ENCODE results near the gene RAB3IL1. TPM values are rescaled to one million over a fixed set of nuclear protein-coding genes. Genes with fewer than 3 reads are reported as not detected.

Gene RAB3IL1
- total and polyA plus RNA-seq, 2 of the 13 experiments (the other 11 are each of a cell fraction or from before 2014, with no cell fraction given): 1.2 to 2.0 TPM

DNA sequence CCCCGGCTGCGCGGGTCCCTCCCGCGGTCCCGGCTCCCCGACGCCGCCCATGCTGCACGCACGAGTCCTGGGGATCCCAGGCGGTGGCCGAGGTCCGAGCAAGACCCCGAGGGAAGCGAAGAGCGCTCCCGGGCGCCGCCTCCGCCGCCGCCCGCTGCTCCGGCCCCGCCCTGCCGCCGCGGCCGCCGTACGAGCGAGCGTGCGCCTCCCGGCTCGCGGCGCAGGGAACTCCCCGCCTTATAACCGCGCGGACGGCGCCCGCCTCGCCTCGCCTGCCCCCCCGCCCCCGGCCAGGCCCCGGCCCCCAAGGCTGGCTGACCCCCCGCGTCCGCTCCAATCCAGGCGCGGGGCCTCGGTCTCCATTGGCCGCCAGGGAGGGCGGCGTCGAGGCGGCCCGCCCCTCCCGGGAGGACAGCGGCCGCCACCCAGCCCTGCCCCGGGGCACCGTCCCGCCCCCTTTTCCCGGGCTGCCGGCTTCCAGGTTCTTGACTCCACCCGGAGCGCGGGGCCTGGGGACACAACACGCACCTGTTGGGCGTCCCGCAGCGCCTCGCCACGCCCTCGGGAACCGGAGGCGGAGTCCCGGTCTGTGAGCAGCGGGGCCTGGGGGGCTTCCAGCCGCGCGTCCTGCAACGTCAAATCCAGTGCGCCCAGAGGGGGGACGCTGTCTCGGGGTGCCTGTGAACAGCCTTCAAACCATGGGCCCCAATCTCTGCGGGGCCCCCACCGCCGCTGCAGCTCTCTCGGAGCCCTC lies 25.9 kb downstream of the RAB3IL1 start, which contains the start of gene FADS3 (continued):
- TF ChIP-seq ZBTB3 (CRISPR knock-in tag; IDR thresholded peaks at IDR 0.05; ENCODE audit: borderline replicate concordance, low read depth): no peak
- TF ChIP-seq ZNF772 (CRISPR knock-in tag; IDR thresholded peaks at IDR 0.05): no peak
- TF ChIP-seq, protein P1, sequence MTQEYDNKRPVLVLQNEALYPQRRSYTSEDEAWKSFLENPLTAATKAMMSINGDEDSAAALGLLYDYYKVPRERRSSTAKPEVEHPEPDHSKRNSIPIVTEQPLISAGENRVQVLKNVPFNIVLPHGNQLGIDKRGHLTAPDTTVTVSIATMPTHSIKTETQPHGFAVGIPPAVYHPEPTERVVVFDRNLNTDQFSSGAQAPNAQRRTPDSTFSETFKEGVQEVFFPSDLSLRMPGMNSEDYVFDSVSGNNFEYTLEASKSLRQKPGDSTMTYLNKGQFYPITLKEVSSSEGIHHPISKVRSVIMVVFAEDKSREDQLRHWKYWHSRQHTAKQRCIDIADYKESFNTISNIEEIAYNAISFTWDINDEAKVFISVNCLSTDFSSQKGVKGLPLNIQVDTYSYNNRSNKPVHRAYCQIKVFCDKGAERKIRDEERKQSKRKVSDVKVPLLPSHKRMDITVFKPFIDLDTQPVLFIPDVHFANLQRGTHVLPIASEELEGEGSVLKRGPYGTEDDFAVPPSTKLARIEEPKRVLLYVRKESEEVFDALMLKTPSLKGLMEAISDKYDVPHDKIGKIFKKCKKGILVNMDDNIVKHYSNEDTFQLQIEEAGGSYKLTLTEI (CRISPR knock-in tag; conservative IDR thresholded peaks at IDR 0.05): no peak
- peak; percentile 2; the same call in 1 of the 3 replicates for TF ChIP-seq MXI1 (IDR thresholded peaks at IDR 0.05; ENCODE audit: borderline replicate concordance, low read depth, low read length)
- peak; percentile 52; the same call in 1 of the 2 replicates for TF ChIP-seq SP5 (CRISPR knock-in tag; IDR thresholded peaks at IDR 0.05; ENCODE audit: borderline replicate concordance, low read depth)
- no peak for TF ChIP-seq ZBTB21 (CRISPR knock-in tag; IDR thresholded peaks at IDR 0.05)
- TF ChIP-seq YEATS4 (CRISPR knock-in tag; IDR thresholded peaks at IDR 0.05; ENCODE audit: borderline replicate concordance): peak; percentile 39; the same call in 1 of the 2 replicates
- TF ChIP-seq RFXANK (CRISPR knock-in tag; IDR thresholded peaks at IDR 0.05): no peak
- peak; percentile 14; the same call in 1 of the 2 replicates for TF ChIP-seq KAT8 (CRISPR knock-in tag; IDR thresholded peaks at IDR 0.05)
- no peak for TF ChIP-seq SMAD1 (CRISPR knock-in tag; IDR thresholded peaks at IDR 0.05; ENCODE audit: borderline replicate concordance, low read depth)
- TF ChIP-seq MTF2 (CRISPR knock-in tag; IDR thresholded peaks at IDR 0.05; ENCODE audit: borderline replicate concordance): no peak
- TF ChIP-seq, protein P2, sequence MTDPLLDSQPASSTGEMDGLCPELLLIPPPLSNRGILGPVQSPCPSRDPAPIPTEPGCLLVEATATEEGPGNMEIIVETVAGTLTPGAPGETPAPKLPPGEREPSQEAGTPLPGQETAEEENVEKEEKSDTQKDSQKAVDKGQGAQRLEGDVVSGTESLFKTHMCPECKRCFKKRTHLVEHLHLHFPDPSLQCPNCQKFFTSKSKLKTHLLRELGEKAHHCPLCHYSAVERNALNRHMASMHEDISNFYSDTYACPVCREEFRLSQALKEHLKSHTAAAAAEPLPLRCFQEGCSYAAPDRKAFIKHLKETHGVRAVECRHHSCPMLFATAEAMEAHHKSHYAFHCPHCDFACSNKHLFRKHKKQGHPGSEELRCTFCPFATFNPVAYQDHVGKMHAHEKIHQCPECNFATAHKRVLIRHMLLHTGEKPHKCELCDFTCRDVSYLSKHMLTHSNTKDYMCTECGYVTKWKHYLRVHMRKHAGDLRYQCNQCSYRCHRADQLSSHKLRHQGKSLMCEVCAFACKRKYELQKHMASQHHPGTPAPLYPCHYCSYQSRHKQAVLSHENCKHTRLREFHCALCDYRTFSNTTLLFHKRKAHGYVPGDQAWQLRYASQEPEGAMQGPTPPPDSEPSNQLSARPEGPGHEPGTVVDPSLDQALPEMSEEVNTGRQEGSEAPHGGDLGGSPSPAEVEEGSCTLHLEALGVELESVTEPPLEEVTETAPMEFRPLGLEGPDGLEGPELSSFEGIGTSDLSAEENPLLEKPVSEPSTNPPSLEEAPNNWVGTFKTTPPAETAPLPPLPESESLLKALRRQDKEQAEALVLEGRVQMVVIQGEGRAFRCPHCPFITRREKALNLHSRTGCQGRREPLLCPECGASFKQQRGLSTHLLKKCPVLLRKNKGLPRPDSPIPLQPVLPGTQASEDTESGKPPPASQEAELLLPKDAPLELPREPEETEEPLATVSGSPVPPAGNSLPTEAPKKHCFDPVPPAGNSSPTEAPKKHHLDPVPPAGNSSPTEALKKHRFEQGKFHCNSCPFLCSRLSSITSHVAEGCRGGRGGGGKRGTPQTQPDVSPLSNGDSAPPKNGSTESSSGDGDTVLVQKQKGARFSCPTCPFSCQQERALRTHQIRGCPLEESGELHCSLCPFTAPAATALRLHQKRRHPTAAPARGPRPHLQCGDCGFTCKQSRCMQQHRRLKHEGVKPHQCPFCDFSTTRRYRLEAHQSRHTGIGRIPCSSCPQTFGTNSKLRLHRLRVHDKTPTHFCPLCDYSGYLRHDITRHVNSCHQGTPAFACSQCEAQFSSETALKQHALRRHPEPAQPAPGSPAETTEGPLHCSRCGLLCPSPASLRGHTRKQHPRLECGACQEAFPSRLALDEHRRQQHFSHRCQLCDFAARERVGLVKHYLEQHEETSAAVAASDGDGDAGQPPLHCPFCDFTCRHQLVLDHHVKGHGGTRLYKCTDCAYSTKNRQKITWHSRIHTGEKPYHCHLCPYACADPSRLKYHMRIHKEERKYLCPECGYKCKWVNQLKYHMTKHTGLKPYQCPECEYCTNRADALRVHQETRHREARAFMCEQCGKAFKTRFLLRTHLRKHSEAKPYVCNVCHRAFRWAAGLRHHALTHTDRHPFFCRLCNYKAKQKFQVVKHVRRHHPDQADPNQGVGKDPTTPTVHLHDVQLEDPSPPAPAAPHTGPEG (CRISPR knock-in tag; IDR thresholded peaks at IDR 0.05): 0 out of 2 replicates have a peak, but pooled peaks have one; percentile 38
- TF ChIP-seq, protein P3, sequence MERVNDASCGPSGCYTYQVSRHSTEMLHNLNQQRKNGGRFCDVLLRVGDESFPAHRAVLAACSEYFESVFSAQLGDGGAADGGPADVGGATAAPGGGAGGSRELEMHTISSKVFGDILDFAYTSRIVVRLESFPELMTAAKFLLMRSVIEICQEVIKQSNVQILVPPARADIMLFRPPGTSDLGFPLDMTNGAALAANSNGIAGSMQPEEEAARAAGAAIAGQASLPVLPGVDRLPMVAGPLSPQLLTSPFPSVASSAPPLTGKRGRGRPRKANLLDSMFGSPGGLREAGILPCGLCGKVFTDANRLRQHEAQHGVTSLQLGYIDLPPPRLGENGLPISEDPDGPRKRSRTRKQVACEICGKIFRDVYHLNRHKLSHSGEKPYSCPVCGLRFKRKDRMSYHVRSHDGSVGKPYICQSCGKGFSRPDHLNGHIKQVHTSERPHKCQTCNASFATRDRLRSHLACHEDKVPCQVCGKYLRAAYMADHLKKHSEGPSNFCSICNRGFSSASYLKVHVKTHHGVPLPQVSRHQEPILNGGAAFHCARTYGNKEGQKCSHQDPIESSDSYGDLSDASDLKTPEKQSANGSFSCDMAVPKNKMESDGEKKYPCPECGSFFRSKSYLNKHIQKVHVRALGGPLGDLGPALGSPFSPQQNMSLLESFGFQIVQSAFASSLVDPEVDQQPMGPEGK (CRISPR knock-in tag; IDR thresholded peaks at IDR 0.05): peak; percentile 42
- no peak for TF ChIP-seq RCOR2 (CRISPR knock-in tag; IDR thresholded peaks at IDR 0.05)
- TF ChIP-seq, protein P4, sequence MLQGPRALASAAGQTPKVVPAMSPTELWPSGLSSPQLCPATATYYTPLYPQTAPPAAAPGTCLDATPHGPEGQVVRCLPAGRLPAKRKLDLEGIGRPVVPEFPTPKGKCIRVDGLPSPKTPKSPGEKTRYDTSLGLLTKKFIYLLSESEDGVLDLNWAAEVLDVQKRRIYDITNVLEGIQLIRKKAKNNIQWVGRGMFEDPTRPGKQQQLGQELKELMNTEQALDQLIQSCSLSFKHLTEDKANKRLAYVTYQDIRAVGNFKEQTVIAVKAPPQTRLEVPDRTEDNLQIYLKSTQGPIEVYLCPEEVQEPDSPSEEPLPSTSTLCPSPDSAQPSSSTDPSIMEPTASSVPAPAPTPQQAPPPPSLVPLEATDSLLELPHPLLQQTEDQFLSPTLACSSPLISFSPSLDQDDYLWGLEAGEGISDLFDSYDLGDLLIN (CRISPR knock-in tag; IDR thresholded peaks at IDR 0.05; ENCODE audit: borderline replicate concordance): no peak
- peak; percentile 41; the same call in 1 of the 2 replicates for TF ChIP-seq KDM2A (CRISPR knock-in tag; IDR thresholded peaks at IDR 0.05; ENCODE audit: borderline replicate concordance, low read depth)
- no peak for TF ChIP-seq MAFF (IDR thresholded peaks at IDR 0.05; ENCODE audit: low read depth, low read length)
- TF ChIP-seq MAZ (IDR thresholded peaks at IDR 0.05; ENCODE audit: borderline replicate concordance, low read depth, low read length): no peak
- TF ChIP-seq MAZ (CRISPR knock-in tag; IDR thresholded peaks at IDR 0.05; ENCODE audit: low read depth): no peak; the same call in 1 of the 2 replicates
